Endothelial cell of umbilical vein (primary cell): ENCODE results near the gene GALNT14. TPM values are rescaled to one million over a fixed set of nuclear protein-coding genes. Genes with fewer than 3 reads are reported as not detected.

ENCODE experiments used
- BruUV-seq: library from RNA; stranded (reverse); fragments of 400-500 nt; replicated peaks from 2 replicates; lab custom pipeline; 2021; lab: Mats Ljungman, UMichigan
- CTCF ChIA-PET: fragments of 300-600, 350-600 bp; sonication (Branson Sonifier 250); formaldehyde crosslinking; loops from one replicate; lab custom pipeline; 2021; ENCODE audit warnings: antibody characterized with exemption, inconsistent platforms; lab: Charles Lee
- POLR2A ChIA-PET: fragments of 300-600, 350-600 bp; sonication (Branson Sonifier 250); formaldehyde crosslinking; loops from one replicate; lab custom pipeline; 2021; ENCODE audit warnings: antibody characterized with exemption, inconsistent platforms; lab: Charles Lee
- DNase-seq: peaks from one replicate; pipeline ENCODE4 v3.0.0-alpha.2; 2011; ENCODE audit warnings: low read depth, low spot score
- FAIRE-seq: peaks from 2 replicates; lab custom pipeline; 2011; peaks lifted over from hg19 to GRCh38; lab: Jason Lieb, UNC
- H2AFZ ChIP-seq: 2 replicates; pipeline ENCODE4 v1.6.0; 2012; ENCODE audit warnings: low read depth, low read length, control low read depth, inconsistent platforms
- H3K27ac ChIP-seq: 2 replicates; pipeline ENCODE4 v1.5.1; 2011; ENCODE audit warnings: low read depth, mild to moderate bottlenecking, control low read depth, low read length, moderate library complexity; ENCODE audit not compliant: insufficient read depth
- H3K27me3 ChIP-seq, 2 experiments: 2 replicates each; pipeline versions ENCODE4 v1.6.0 to v1.6.1; 2011; ENCODE audit warnings: low read length in 2 of 2, mixed read lengths in 1 of 2; ENCODE audit not compliant: control insufficient read depth in 2 of 2, insufficient read depth in 2 of 2
- H3K36me3 ChIP-seq, 2 experiments: 2 replicates in 1 of 2; 3 replicates in 1 of 2; pipeline ENCODE4 v1.5.1; 2011; ENCODE audit warnings: low read length in 2 of 2, mild to moderate bottlenecking in 1 of 2, moderate library complexity in 1 of 2; ENCODE audit not compliant: control insufficient read depth in 2 of 2, insufficient read depth in 2 of 2; ENCODE audit errors: extremely low read depth in 1 of 2
- H3K4me1 ChIP-seq: 3 replicates; pipeline ENCODE4 v1.5.1; 2011; ENCODE audit warnings: mild to moderate bottlenecking, low read length; ENCODE audit not compliant: control insufficient read depth, insufficient read depth; ENCODE audit errors: extremely low read depth
- H3K4me2 ChIP-seq: 2 replicates; pipeline ENCODE4 v1.6.1; 2011; ENCODE audit warnings: low read length, control low read depth, mixed read lengths; ENCODE audit not compliant: insufficient read depth
- H3K4me3 ChIP-seq, 3 experiments: fragments of 200-600 bp in 1 of 3; sonication (generic), shearing (Covaris generic) in 1 of 3; replicated peaks in 1 of 3; 2 replicates each; pipeline ENCODE4 v1.5.1; 2011 to 2016; ENCODE audit warnings: control low read depth in 3 of 3, low read length in 3 of 3, mild to moderate bottlenecking in 2 of 3, inconsistent platforms in 1 of 3, low read depth in 1 of 3, moderate library complexity in 1 of 3; ENCODE audit not compliant: insufficient read depth in 1 of 3
- H3K79me2 ChIP-seq: 2 replicates; pipeline ENCODE4 v1.6.0; 2012; ENCODE audit warnings: low read length, inconsistent platforms; ENCODE audit not compliant: control insufficient read depth, insufficient read depth
- H3K9ac ChIP-seq: replicated peaks from 2 replicates; pipeline ENCODE3; 2011; ENCODE audit warnings: low read length, control low read depth; ENCODE audit not compliant: insufficient read depth; ENCODE audit errors: extremely low read depth
- H3K9me1 ChIP-seq: replicated peaks from 3 replicates; pipeline ENCODE4 v1.6.0; 2011; ENCODE audit warnings: mild to moderate bottlenecking, low read length; ENCODE audit not compliant: control insufficient read depth, insufficient read depth; ENCODE audit errors: extremely low read depth
- H3K9me3 ChIP-seq: replicated peaks from 2 replicates; pipeline ENCODE4 v1.5.1; 2012; ENCODE audit warnings: low read length, inconsistent platforms; ENCODE audit not compliant: control insufficient read depth, insufficient read depth
- H4K20me1 ChIP-seq: replicated peaks from 2 replicates; pipeline ENCODE3; 2011; ENCODE audit warnings: mild to moderate bottlenecking, low read length; ENCODE audit not compliant: control insufficient read depth, insufficient read depth; ENCODE audit errors: extremely low read depth
- CTCF ChIP-seq, 2 donors: IDR thresholded peaks; 1 replicate in 1 of 2; 2 replicates in 1 of 2; pipeline ENCODE4 v1.5.1; 2011; ENCODE audit warnings: low read length in 2 of 2, mild to moderate bottlenecking in 2 of 2, moderate library complexity in 2 of 2, control low read depth in 1 of 2, inconsistent platforms in 1 of 2, low read depth in 1 of 2; ENCODE audit not compliant: insufficient read depth in 1 of 2; ENCODE audit errors: extremely low read depth in 1 of 2
- EZH2 ChIP-seq: IDR thresholded peaks from 2 replicates; pipeline ENCODE4 v1.6.1; 2012; ENCODE audit warnings: borderline replicate concordance, low read depth, mild to moderate bottlenecking, moderate library complexity, low read length, inconsistent platforms; ENCODE audit not compliant: severe bottlenecking
- FOS ChIP-seq: IDR thresholded peaks from 2 replicates; pipeline ENCODE4 v1.6.1; 2011; ENCODE audit warnings: mild to moderate bottlenecking, low read length, moderate library complexity, borderline replicate concordance; ENCODE audit not compliant: insufficient read depth
- GATA2 ChIP-seq: IDR thresholded peaks from 2 replicates; pipeline ENCODE4 v1.7.0; 2011; ENCODE audit warnings: low read depth, mild to moderate bottlenecking, moderate library complexity, mixed read lengths, low read length; ENCODE audit not compliant: insufficient read length, insufficient read depth
- JUN ChIP-seq: IDR thresholded peaks from 2 replicates; pipeline ENCODE4 v1.6.1; 2011; ENCODE audit warnings: borderline replicate concordance, low read depth; ENCODE audit not compliant: insufficient read length, insufficient read depth
- MAX ChIP-seq: IDR thresholded peaks from 2 replicates; pipeline ENCODE4 v1.6.1; 2011; ENCODE audit not compliant: insufficient read depth, insufficient read length
- MYC ChIP-seq: IDR thresholded peaks from one replicate; pipeline ENCODE4 v1.6.1; 2011; ENCODE audit warnings: mild to moderate bottlenecking, low read depth, low read length
- POLR2A ChIP-seq: IDR thresholded peaks from 2 replicates; pipeline ENCODE4 v1.6.1; 2012; ENCODE audit warnings: low read depth, mild to moderate bottlenecking, control low read depth, low read length
- POLR2AphosphoS5 ChIP-seq: IDR thresholded peaks from 2 replicates; pipeline ENCODE4 v1.6.1; 2012; ENCODE audit warnings: low read depth, mild to moderate bottlenecking, control low read depth, low read length, moderate library complexity; ENCODE audit not compliant: insufficient read depth
- dilution Hi-C: fragments of 300-500 bp; cut with MboI; formaldehyde crosslinking; loops from one replicate; pipeline ENCODE4 v1.15.0; 2019; ENCODE audit warnings: low sequenced_read_pairs; ENCODE audit not compliant: extremely low pct_ligation_motif_present
- intact Hi-C: fragments of 100-400 bp; cut with micrococcal nuclease; formaldehyde crosslinking; loops from one replicate; pipeline ENCODE4 v1.10.0; 2022
- polyA plus RNA-seq, 4 experiments: library from polyadenylated mRNA; depleted of rRNA in 3 of 4; stranded (reverse) in 3 of 4; unstranded in 1 of 4; fragments of >200 nt; gene quantifications; 2 replicates each; pipeline versions ENCODE4 v1.2.1 to v1.2.3, GENCODE V29; 2011 to 2012; ENCODE audit warnings: missing spikeins in 1 of 4
- total RNA-seq: library from RNA; stranded (reverse); gene quantifications from 2 replicates; pipeline ENCODE4 v1.2.3, GENCODE V29; 2021

Gene GALNT14
- total and polyA plus RNA-seq, 2 donors (not counting 3 experiments of a cell fraction or from before 2014, with no cell fraction given) = 0.04 to 0.40 TPM

- ChIA-PET CTCF (no interaction called here), POLR2A (no interaction called here)
- DNase-seq = no peak
- H3K27ac ChIP-seq = no peak overlapping the region
- H3K4me2 ChIP-seq = no peak overlapping the region
- H4K20me1 ChIP-seq = no peaks in the 10 kb centered on the region
- H3K4me3 ChIP-seq = no peak overlapping the region
- BruUV-seq = no TSS peak
- FAIRE-seq = no peak
- intact Hi-C loops = no loop called here
- H3K9me1 ChIP-seq = no peaks in the 10 kb centered on the region
- H3K9me3 ChIP-seq = no peaks in the 10 kb centered on the region
- no peak for TF ChIP-seq CTCF (IDR thresholded peaks at IDR 0.05; ENCODE audit: extremely low read depth in 1 of 2, insufficient read depth in 1 of 2, low read depth in 1 of 2, low read length in 2 of 2)
- no peak for TF ChIP-seq JUN
- no peak for TF ChIP-seq MYC
- no peak for TF ChIP-seq FOS
- TF ChIP-seq GATA2 = no peak
- TF ChIP-seq POLR2A = no peak
- no peak for TF ChIP-seq MAX
- no peak for TF ChIP-seq POLR2AphosphoS5
- TF ChIP-seq EZH2 = no peak
- dilution Hi-C loops = no loop called here
- no peak overlapping the region for H3K9ac ChIP-seq
- H2AFZ ChIP-seq = no peak overlapping the region
- no peaks in the 10 kb centered on the region for H3K4me1 ChIP-seq
- no peaks in the 10 kb centered on the region for H3K36me3 ChIP-seq
- no peaks in the 10 kb centered on the region for H3K79me2 ChIP-seq
- no peaks in the 10 kb centered on the region for H3K27me3 ChIP-seq
Measured at GRCh38 chr2:30867385-30867784, 270.9 kb downstream of the GALNT14 start.
